KBM-7 (cell line): Measurements from ENCODE around the gene PTPRD.
"Not testable (repeated sequence)": the region's sequence is repeated elsewhere in the genome, so short reads cannot be mapped to it uniquely, and the experiment has no call there.

Source experiments
- DNase-seq: peaks from one replicate; pipeline ENCODE4 v3.0.0-alpha.2; 2015
- in situ Hi-C: fragments of 300-500 bp; cut with MboI; formaldehyde crosslinking; loops from 2 replicates; pipeline ENCODE4 v1.14.3; 2020; ENCODE audit warnings: low sequenced_read_pairs, low pct_unique_long_range_greater_than_20kb, mixed read lengths

PTPRD gene

DNA sequence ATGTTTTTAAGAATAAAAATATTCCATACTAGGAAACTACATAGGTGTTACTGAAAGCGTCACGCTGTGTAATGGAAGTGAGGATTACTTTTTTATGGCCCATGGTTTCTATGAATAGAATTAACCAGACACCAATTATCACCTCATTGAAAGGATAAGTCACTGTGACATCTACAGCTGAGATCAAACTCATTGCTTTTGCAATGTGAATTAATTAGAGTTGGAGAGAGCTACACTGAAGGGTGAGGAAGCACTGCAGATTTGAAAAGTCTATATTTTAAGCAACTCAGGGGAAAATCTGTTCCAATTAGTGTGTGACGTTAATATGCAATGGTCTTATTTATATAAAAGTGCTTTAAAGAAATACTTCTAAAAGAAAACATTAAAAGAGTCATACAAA is 1513.2 kb downstream of the PTPRD start:
- no peak for DNase-seq
- in situ Hi-C loops: no loop called here

DNA sequence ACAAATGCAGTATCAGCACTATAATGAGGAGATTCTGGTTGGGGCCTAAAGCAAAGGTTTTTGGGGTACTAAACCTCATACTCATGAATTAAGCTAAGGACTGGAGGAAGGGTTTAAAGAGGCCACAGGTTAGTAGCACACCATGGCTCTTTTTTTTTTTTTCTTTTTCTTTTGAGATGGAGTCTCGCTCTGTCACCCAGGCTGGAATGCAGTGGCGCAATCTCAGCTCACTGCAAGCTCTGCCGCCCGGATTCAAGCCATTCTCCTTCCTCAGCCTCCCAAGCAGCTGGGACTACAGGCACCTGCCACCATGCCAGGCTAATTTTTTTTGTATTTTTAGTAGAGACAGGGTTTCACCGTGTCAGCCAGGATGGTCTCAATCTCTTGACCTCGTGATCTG is 1515.5 kb downstream of the PTPRD start:
- DNase-seq, in situ Hi-C loops: not testable (repeated sequence)

DNA sequence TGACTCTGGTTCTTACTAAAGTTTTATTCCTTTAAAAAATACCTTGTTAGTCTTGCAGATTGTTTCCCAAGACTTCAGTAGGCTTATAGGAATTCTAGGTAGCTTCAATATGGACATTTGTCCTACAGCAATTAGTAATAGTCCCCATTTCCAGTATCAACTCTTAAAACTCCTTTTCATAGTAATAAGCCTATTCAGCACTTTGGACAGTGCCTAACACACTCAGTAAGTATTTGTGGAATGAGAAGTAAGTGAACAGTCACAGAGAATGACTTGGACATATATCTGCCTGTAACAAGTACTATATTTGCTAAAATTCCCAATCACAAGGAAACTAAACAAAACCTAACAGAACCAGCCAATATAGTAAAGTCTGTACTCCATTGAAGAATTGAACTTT is 1521.4 kb downstream of the PTPRD start:
- no peak for DNase-seq
- in situ Hi-C loops: no loop called here

DNA sequence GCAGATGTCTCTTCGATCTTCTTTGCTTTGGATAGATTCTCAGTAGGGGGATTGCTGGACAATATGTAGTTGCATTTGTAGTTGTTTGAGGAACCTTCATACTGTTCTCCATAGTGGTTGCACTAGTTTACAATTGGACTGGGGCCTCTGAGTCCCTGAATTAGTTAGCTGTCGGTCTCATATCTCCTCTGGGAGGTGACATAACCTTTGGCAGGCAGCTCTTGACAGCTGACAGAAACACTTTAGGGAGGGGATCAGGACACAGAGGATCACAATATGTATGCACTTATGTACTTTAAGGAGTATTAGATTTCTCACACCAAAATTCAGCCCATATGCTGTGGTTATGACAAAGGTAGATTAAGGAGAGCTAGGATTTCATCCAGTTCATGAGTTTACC is 1533.3 kb downstream of the PTPRD start:
- in situ Hi-C loops: no loop called here
- DNase-seq: no peak

DNA sequence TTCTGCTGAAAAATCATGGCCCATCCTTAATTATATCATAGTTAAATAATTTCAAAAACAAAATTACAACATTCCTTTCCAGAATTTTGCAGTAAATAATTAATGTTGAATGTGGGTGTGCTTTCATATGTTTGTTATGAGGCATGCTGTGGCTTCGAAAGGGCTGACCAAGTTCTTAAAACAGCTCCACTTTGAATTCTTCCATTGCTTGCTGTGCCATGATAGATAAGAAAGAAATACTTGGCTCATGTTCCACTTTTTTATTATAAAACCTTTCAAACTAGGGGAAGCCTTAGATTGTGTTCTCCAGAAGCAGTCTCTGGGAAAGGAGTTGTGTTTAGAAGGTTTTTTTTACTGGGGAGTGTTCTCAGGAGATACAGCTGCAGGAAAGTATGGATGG is 1534.5 kb downstream of the PTPRD start:
- DNase-seq: no peak
- in situ Hi-C loops: no loop called here

DNA sequence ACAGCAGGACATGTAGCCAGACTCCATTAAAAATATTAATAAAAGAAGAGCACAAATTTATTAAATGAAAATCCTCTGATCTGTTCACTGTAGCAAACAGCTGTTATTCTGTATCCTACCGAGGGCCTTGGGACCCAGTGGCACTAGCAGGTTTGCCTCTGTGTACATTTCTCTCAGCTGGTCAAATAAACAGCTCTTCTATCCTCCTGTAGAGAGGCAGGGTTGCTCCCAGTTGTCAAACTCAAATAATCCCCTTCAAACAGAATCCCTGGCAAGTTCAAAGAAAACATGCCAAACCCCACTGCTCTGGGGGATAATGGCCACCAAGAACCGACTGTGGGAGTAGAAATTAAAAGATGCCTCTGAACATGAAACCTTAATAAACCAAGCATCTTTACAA is 1551.2 kb downstream of the PTPRD start:
- in situ Hi-C loops: no loop called here
- DNase-seq: no peak

DNA sequence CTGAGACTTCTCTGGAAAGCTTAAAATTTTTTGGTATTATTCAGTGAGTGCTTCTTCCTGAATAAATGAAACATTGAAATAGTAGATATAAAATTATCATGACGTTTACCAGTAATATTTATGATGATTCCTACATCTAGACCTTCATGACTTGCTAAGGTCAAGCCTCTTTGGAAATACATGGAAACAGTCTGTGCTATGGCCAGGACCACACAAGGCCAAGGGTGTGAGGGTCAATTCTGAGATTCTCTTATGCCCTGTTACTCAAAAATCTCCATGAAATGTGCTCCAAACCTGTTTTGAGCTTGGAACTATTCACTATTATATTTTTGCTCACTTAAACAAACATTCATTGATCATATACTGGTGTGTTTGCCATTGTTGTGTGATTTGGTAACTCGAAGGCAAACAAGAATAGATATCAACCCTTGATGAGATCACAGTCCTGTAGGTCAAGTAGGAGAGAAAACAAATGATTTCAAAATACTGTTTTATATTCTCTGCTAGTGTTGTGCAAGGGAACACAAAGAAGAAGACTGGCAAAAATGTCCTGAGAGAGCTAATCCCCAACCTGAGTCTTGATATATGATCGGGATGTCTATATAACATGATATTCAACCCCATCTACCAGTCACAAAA is 1558.3 kb downstream of the PTPRD start:
- in situ Hi-C loops: no loop called here
- no peak for DNase-seq

DNA sequence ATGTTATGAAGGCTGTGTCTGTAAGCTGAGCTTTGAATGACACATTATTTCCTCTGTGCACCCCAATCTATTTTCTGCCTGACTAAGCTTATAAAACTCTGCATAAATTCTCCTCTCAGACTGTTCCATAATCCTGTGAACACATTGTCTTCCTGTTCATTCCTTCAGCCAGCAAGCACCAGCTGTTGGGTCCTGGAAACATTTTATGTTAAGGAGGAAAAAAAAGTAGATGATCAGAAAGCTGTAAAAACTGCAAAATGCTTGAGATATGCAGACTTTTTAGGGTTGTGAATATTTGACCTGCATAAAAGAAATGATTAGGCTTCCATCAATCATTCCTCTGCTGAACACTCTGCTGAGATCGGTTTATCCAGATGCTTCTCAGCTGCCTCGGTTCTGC is 1567.2 kb downstream of the PTPRD start:
- no peak for DNase-seq
- in situ Hi-C loops: no loop called here

DNA sequence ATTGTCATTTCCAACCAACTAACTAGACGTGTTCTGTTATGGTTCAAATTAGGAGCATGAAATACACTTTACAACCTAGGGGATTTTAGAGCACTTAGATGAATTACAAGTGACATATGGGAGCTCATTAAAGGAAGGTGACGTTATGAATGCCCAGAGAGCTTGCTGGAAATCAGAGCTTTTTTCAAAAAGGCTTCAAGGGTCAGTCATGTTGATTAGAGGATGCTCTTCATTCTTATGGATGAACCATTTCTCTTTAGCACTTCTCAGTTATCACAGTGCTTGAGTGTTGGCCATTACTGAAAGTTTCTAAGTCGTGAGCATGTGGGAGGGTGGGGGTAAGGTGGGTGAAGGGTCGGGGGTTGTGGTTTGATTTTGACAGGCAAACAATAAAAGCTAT is 1567.7 kb downstream of the PTPRD start:
- in situ Hi-C loops: no loop called here
- DNase-seq: no peak

DNA sequence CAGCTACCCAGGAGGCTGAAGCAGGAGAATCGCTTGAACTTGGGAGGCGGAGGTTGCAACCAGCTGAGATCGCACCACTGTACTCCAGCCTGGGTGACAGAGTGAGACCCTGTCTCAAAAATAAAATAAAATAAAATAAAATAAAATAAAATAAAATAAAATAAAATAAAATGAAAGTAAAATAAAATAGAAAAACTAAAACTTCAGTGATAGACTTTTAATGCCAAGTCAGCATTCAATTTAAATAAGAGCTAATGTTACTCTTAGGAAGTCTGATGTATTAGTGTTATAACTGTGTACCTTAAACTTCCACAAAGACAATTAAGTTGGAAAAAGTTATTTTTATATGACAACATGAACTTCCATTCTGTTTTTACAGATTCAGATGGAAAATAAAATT is 1569.0 kb downstream of the PTPRD start:
- in situ Hi-C loops, DNase-seq: not testable (repeated sequence)

DNA sequence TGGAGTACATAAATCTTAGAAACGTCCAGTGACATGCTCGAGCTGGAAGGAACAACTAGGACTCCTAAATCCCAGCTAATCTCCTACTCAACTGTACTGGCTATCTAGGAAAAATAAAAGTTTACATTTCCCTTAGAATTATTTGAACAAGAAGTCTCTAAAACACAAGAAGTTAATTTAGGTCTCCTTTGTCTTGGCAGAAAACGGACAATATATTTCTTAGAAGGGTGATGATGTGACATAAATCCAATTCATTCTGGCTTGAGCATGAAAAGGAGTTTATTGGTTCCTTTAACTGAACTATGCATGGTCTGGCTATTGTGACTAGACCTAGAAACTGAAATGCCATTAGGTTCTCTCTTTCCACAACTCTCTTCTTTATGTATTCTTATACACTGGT is 1571.0 kb downstream of the PTPRD start:
- no peak for DNase-seq
- in situ Hi-C loops: no loop called here

DNA sequence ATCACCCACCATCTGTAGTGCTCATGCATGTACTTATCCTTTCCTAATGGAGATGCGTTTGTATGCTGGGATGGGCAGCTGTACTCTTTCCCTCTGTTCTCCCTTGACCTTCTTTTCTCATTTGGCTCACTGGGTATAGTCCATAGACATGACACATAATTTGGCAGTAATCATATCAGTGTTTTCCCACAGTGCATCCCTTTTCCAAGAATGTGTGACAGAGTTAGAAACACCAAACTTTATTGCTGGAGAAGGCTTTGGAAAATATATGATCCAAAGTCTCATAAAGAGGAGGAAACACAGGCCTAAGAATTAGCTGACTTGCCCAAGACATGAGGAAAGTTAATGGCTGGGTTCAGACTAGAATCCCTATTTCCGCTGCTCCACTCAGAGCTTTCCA is 1579.8 kb downstream of the PTPRD start:
- DNase-seq: no peak
- in situ Hi-C loops: no loop called here

DNA sequence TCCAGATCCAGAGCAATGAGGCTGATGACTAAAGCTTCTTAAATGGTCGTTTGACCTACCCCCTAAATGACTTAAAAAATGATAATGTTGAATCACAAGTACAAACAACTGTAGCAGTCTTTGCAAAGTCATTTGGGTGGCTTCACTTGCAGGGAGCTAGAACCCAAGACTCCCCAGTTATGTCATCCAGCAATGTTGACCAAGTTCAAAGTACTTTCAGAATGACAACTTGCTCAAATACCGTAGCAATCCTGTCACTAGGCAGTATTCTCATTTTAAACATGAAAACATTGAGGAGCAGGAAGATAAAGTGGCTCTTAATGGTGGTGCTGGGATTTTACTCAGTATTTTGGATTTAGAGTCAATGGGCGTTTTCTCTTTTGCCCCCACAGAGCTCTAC is 1596.2 kb downstream of the PTPRD start:
- in situ Hi-C loops: no loop called here
- no peak for DNase-seq

DNA sequence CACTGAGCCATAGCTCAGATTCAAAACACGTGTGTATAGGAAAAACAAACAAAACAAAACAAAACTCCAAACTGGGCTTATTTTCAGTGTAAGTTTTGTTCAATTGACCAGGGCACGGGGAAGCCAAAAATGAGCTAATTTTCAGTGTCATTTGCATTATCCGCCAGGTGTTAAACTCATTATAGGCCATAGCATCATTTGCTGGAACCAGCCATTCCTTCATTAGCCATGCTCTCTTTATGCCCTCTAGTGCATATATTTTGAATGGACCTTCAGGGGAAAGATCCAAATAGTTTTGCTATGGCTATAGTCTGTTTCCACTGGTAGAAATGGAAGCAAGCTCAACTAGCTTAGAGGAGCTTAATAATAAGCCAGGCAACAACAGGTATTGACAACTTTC is 1608.0 kb downstream of the PTPRD start:
- in situ Hi-C loops: no loop called here
- no peak for DNase-seq

DNA sequence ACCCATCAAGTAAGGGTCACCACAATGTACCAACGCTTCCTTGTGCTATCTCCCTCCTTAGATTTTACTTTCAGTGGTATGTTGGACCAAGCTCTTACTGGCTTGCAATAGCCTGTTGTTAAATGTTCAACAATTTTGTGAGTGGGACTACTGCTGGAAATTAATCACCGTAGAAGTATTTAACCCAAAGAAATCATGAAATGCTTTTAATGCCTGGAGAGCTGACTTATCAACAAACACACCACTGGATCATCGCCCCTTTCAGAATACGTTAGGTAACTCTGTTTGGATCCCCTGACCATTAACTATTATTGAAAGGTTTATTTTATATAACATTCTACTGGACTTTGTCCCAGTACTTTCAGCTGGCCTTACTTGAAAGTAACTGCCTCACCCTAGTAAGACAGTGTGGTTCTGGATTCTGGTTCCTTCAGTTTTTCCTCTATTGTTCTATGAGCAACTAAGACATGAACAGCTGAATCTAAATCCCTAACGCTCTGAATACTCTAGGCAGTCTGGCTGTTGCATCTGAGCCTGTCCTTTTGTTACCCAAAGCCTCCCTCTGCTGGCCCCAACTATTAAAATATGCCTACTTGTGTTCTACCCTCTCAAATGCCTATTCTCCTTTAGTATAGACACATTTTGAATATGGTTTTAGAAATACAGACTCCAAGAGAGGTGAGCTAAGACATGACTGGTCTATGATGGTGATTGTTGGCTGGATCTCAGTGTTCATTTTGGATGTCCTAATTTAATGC is 1609.8 kb downstream of the PTPRD start:
- DNase-seq: no peak
- in situ Hi-C loops: no loop called here

DNA sequence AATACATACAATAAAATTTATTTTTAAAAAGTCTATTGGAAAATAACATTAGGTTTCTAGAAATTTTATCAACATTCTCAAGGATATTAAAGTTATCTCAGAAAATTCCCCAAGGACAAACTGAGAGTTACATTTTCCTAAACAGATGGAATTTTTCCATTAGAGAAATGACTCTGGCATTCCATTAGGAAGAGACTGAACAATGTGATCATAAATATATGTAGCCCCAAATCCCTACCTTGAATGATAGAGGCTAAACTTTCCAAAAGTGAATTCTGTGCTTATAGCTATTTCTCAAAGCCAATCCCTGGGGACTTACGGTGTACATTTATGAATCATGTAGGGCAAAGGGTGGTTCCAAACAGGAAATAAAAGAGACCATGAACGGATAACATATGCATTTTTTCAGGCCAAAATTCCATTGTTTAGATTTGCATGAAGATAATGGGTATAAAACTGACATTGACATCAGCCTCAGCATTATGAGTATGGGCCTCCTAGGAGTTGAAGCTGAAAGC is 1632.2 kb downstream of the PTPRD start:
- in situ Hi-C loops: no loop called here
- no peak for DNase-seq

DNA sequence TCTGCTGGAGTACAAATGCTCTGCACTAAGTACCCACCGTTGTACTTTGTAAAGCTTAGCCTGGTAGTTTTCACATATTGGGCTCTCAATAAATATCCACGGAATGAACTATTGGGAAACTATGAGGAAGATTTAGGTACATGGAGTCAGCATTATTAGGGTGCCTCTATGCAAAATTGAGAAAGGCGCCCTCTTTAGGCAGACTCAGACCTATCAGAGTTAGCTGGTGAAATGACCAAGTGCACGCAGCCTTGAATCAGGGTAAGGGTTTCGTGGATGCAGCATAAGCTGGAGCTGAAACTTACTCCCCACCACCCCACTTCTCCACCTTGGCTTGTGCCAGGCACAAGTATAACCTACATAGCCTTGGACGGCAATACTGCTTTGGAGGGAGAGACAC is 1634.5 kb downstream of the PTPRD start:
- no peak for DNase-seq
- in situ Hi-C loops: no loop called here

DNA sequence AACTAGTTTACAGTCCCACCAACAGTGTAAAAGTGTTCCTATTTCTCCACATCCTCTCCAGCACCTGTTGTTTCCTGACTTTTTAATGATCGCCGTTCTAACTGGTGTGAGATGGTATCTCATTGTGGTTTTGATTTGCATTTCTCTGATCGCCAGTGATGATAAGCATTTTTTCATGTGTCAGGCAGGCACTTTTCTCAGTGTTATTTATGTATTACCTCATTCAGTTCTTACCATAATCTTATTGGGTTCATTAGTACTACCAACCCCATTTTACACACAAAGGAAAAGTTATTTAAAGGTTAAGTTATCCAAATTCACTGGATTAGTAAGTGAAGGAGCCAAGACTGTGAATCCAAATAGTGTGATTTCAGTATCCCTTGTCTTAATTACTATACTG is 1644.5 kb downstream of the PTPRD start:
- DNase-seq, in situ Hi-C loops: not testable (repeated sequence)

DNA sequence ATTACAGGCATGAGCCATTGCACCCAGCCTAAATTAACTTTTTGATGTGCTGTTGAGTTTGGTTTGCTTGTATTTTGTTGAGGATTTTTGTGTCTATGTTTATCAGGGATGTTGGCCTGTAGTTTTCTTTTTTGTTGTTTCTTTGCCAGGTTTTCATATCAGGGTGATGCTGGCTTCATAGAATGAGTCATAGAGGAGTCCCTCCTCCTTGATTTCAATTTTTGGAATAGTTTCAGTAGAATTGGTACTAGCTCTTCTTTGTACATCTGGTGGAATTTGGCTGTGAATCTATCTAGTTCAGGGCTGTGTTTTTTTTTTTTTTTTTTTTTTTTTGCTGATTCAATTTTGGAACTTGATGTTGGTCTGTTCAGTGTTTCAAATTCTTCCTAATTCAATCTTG is 1648.9 kb downstream of the PTPRD start:
- in situ Hi-C loops: no loop called here
- DNase-seq: no peak

DNA sequence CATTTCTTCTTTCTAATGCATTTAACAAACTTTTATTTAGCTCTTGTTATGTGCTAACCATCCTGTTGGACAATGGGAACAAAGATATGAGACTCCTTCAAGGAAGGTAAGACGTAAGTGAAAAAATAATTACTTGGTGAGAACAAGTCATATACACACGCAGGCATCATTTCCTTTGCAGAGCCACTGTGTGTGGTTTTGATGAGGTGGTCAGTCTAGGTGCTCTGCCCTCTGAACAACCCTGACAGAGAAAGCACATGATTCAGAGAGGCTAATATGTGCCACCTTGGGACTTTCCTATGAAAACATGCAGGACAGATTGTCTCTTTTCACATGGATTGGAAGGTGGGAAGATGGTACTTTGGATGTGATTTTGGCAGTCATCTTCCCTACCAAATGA is 1650.7 kb downstream of the PTPRD start:
- in situ Hi-C loops: no loop called here
- DNase-seq: no peak
